Activated CD4-positive, alpha-beta T cell treated with anti-CD3 and anti-CD28 coated beads for 24 hours (primary cell): ENCODE measurements around the gene YY1AP1.
"Not testable (repeated sequence)": the region's sequence is repeated elsewhere in the genome, so short reads cannot be mapped to it uniquely, and the experiment has no call there.

Experiments
- DNase-seq, 2 donors: peaks; one replicate each; pipeline ENCODE4 v3.0.0-alpha.2; 2020; ENCODE audit warnings: low read depth in 2 of 2

YY1AP1 gene

GRCh38 chr1:155696524-155696923, 8.0 kb upstream of the YY1AP1 start:
- no peak for DNase-seq

GRCh38 chr1:155695608-155696007, 7.0 kb upstream of the YY1AP1 start:
- no peak for DNase-seq

GRCh38 chr1:155695072-155695471, 6.5 kb upstream of the YY1AP1 start:
- no peak for DNase-seq

GRCh38 chr1:155694167-155694566, 5.6 kb upstream of the YY1AP1 start:
- no peak for DNase-seq

- DNase-seq, result no peak
These were observed 3.5 kb upstream of the YY1AP1 start for GRCh38 chr1:155691992-155692528.

GRCh38 chr1:155689081-155689607, 570 bp upstream of the YY1AP1 start, which contains the start of gene DAP3:
Gene DAP3, plus strand, starts transcription at chr1:155689091. Its CDS starts 20,689 bp downstream, at chr1:155709780.
- not testable (repeated sequence) for DNase-seq

- DNase-seq, result peak in 1 of 2 donors; percentile 57
These were observed 760 bp downstream of the YY1AP1 start for GRCh38 chr1:155687705-155688323.

- DNase-seq, result no peak
These were observed 6.8 kb downstream of the YY1AP1 start for GRCh38 chr1:155681776-155682175.

GRCh38 chr1:155680531-155680930, 8.0 kb downstream of the YY1AP1 start:
- no peak for DNase-seq

- DNase-seq, result not testable (repeated sequence)
These were observed 9.6 kb downstream of the YY1AP1 start for GRCh38 chr1:155678992-155679391.

GRCh38 chr1:155678027-155678426, 10.5 kb downstream of the YY1AP1 start:
- no peak for DNase-seq

- DNase-seq, result no peak
These were observed 15.6 kb downstream of the YY1AP1 start for GRCh38 chr1:155673003-155673402.

- no peak for DNase-seq
These were observed 16.8 kb downstream of the YY1AP1 start for GRCh38 chr1:155671750-155672149.

GRCh38 chr1:155669233-155670162, 19.1 kb downstream of the YY1AP1 start:
- no peak for DNase-seq

- DNase-seq, result not testable (repeated sequence)
These were observed 27.3 kb downstream of the YY1AP1 start for GRCh38 chr1:155661239-155661638.

GRCh38 chr1:155657463-155657862, 31.1 kb downstream of the YY1AP1 start:
- no peak for DNase-seq

- DNase-seq, result no peak
These were observed 35.6 kb downstream of the YY1AP1 start for GRCh38 chr1:155652951-155653350.

- DNase-seq, result no peak
These were observed 36.5 kb downstream of the YY1AP1 start for GRCh38 chr1:155651861-155652661.

GRCh38 chr1:155650231-155650757, 38.3 kb downstream of the YY1AP1 start:
- DNase-seq, result no peak

- no peak for DNase-seq
These were observed 38.9 kb downstream of the YY1AP1 start for GRCh38 chr1:155649676-155650075.
